Measurements from ENCODE around the gene NXNL2.

DNA sequence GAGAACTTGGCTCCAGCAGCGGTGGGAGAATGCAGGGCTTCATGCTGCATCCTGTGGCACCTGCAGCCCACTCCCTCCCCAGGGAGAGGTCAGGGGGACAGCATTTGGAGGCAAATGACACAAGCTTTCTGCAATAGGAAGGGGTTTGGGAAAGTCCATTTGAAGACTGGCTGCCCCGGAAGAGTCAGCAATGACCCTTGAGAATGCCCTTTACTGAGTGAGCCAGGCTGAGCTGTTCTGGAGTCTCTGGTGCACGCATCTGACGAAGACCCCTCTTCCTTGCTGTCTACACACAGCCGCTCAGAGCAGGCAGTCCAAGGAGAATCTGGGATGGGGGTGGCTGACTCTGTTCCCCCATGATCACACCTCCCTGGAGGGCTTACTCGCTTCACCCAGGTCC is 5.5 kb upstream of the NXNL2 start:
- TF ChIP-seq, protein P1, sequence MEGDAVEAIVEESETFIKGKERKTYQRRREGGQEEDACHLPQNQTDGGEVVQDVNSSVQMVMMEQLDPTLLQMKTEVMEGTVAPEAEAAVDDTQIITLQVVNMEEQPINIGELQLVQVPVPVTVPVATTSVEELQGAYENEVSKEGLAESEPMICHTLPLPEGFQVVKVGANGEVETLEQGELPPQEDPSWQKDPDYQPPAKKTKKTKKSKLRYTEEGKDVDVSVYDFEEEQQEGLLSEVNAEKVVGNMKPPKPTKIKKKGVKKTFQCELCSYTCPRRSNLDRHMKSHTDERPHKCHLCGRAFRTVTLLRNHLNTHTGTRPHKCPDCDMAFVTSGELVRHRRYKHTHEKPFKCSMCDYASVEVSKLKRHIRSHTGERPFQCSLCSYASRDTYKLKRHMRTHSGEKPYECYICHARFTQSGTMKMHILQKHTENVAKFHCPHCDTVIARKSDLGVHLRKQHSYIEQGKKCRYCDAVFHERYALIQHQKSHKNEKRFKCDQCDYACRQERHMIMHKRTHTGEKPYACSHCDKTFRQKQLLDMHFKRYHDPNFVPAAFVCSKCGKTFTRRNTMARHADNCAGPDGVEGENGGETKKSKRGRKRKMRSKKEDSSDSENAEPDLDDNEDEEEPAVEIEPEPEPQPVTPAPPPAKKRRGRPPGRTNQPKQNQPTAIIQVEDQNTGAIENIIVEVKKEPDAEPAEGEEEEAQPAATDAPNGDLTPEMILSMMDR (IDR thresholded peaks at IDR 0.05): no peak
- TF ChIP-seq POLR2A (IDR thresholded peaks at IDR 0.05): no peak

Measured in Peyer's patch (tissue), 4 donors.